ENCODE results near the gene RUNDC1.

- TF ChIP-seq CTCF (IDR thresholded peaks at IDR 0.05; ENCODE audit: insufficient read depth, low read length, poor library complexity, severe bottlenecking): no peak
- no peak for TF ChIP-seq EZH2phosphoT487 (conservative IDR thresholded peaks at IDR 0.05; ENCODE audit: low read length)
These were observed 60.3 kb downstream of the RUNDC1 start for GRCh38 chr17:43040655-43041054.

All from SU-DHL-6 (cell line).